Fibroblast of mammary gland (primary cell): Measurements from ENCODE around the gene CHID1.

Source experiments
- DNase-seq: peaks from one replicate; pipeline ENCODE4 v3.0.0-alpha.2; 2010; ENCODE audit warnings: low read depth
- H3K4me3 ChIP-seq: 2 replicates; pipeline ENCODE4 v1.5.1; 2011; ENCODE audit warnings: low read depth, mild to moderate bottlenecking, low read length, moderate library complexity; ENCODE audit not compliant: control insufficient read depth
- CTCF ChIP-seq: conservative IDR thresholded peaks from 2 replicates; pipeline ENCODE4 v1.5.1; 2011; ENCODE audit warnings: low read depth, low read length, inconsistent platforms; ENCODE audit not compliant: control insufficient read depth, insufficient read depth

The CHID1 gene

GRCh38 chr11:871472-871871, 39.1 kb downstream of the CHID1 start:
- no peak overlapping the region for H3K4me3 ChIP-seq
- DNase-seq: no peak
- no peak for TF ChIP-seq CTCF

GRCh38 chr11:870418-870817, 40.2 kb downstream of the CHID1 start:
- no peak overlapping the region for H3K4me3 ChIP-seq
- TF ChIP-seq CTCF: no peak
- no peak for DNase-seq

DNA sequence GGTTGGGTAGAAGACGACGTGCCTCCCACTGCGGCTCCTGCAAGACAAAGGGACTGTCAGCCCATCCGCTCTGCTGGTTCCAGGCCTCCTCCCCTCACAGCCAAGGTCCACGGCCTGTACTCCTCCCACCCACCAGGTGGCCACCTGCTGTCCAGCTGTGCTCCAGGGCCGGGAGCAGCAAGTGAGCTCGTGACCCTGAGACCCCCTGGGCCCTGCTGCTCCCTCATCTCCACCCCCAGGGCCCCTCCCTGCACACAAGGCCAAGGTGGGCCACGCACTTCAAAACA, 40.5 kb downstream of the CHID1 start:
- DNase-seq: no peak
- no peak overlapping the region for H3K4me3 ChIP-seq
- no peak for TF ChIP-seq CTCF

DNA sequence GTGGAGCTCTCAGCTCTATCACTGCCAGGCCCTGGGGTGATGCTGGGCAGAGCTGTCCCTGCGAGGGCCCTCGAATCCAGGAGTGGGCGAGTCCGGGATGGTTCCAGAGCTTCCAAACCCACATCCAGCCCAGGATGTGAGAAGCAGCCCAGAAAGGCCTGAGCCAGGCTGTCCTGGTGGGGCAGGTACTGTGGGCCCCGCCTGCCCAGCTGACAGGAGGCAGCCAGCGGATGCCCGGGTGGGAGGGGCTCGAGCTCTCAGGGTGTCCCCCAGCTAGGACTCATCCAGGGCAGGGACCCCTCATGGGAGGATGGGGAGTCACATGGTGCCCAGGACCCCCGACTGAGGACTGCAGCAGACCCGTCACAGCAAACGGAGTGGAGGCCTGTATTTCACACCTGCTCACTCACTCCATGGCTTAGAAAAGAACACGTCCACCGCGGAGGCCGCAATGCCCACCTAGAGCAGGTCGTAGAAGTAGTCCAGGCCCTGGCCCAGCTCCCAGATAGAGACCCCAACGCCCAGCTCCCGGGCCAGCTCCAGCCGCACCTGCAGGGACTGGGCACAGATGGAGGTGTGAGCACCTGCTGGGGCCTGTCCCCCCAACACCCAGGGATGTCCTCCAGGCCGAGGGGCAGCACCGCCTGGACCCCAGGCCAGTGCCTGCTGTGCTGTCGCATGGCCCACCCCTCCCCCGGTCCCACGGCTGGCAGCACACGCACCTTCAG, 41.0 kb downstream of the CHID1 start:
- H3K4me3 ChIP-seq: no peak overlapping the region
- no peak for DNase-seq
- no peak for TF ChIP-seq CTCF

DNA sequence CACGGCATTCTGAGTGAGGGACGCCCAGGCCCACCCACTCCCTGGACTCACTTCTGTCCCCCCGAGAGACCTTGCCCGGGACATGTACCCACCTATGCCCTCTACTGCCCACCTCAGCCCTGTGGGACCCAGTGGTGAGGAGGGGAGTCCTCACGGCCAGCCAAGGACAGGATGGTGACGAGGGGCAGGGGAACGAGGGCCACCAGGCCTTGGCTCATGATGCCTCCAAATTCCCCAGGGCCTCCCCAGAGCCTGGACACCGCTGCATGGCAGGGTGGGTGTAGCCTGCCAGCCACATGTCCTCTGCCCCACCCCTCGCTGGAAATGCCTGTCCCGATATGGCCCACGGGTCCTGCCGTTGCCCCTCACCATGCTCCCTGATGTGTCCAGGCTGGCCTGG, 41.8 kb downstream of the CHID1 start:
- H3K4me3 ChIP-seq: no peak overlapping the region
- no peak for TF ChIP-seq CTCF

DNA sequence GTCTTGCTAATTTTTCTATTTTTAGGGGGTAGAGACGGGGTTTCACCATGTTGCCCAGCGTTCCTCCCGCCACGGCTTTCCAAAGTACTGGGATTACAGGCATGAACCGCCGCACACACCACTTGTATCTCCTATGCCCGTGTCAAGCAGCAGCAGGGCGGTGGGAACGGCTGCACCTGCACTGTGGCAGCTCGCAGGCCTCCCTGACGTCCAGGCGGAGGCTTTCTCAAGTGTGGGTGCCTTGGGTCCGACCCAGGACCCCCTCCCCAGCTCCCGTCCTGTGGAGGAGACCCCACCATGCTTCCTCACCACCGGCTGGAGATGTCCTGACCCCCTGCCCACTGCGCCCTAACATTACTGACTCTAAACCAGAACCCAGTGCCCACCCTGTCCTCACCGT, 42.2 kb downstream of the CHID1 start:
- no peak for DNase-seq
- H3K4me3 ChIP-seq: no peak overlapping the region
- TF ChIP-seq CTCF: no peak

More for the DNA sequence above, 41.8 kb downstream of the CHID1 start:
- DNase-seq: no peak

- no peak for DNase-seq
- TF ChIP-seq CTCF: no peak
- no peak overlapping the region for H3K4me3 ChIP-seq
These were observed 42.7 kb downstream of the CHID1 start for GRCh38 chr11:867856-868358.
